Common myeloid progenitor, CD34-positive (primary cell): Measurements from ENCODE around the gene GNG12. TPM values are rescaled to one million over a fixed set of nuclear protein-coding genes. Genes with fewer than 3 reads are reported as not detected.
A peak's percentile ranks its signal among the peaks of the same experiment; 100 is the strongest.

Experiments
- CTCF ChIA-PET: fragments of 350-600 bp; sonication (Branson Sonifier 250); formaldehyde crosslinking; loops from one replicate; lab custom pipeline; 2021; ENCODE audit warnings: antibody characterized with exemption; lab: Charles Lee
- POLR2A ChIA-PET: fragments of 350-600 bp; sonication (Branson Sonifier 250); formaldehyde crosslinking; loops from one replicate; lab custom pipeline; 2021; ENCODE audit warnings: antibody characterized with exemption; lab: Charles Lee
- DNase-seq, 3 donors: peaks; one replicate each; pipeline versions ENCODE4 v3.0.0 to v3.0.0-alpha.2; 2013
- H3K27ac ChIP-seq, 2 experiments: 1 replicate in 1 of 2; 2 replicates in 1 of 2; pipeline ENCODE4 v1.7.0; 2013; ENCODE audit warnings: inconsistent platforms in 2 of 2, low read length in 2 of 2, mild to moderate bottlenecking in 2 of 2, low read depth in 1 of 2, moderate library complexity in 1 of 2; ENCODE audit not compliant: severe bottlenecking in 2 of 2, insufficient read depth in 1 of 2, poor library complexity in 1 of 2
- H3K27me3 ChIP-seq, 5 experiments: replicated peaks in 2 of 5; 1 replicate in 3 of 5; 2 replicates in 2 of 5; pipeline versions ENCODE4 v1.6.1 to v1.7.0; 2013; ENCODE audit warnings: low read length in 4 of 5, mild to moderate bottlenecking in 2 of 5, moderate library complexity in 2 of 5, inconsistent platforms in 1 of 5; ENCODE audit not compliant: insufficient read depth in 5 of 5, control insufficient read depth in 4 of 5
- H3K36me3 ChIP-seq, 4 experiments: 1 replicate in 2 of 4; 2 replicates in 2 of 4; pipeline versions ENCODE4 v1.6.1 to v1.7.0; 2013; ENCODE audit warnings: low read length in 3 of 4, control low read depth in 1 of 4, mild to moderate bottlenecking in 1 of 4; ENCODE audit not compliant: control insufficient read depth in 4 of 4, insufficient read depth in 4 of 4
- H3K4me1 ChIP-seq, 4 experiments: 1 replicate in 3 of 4; 2 replicates in 1 of 4; pipeline versions ENCODE4 v1.6.1 to v1.7.1; 2013; ENCODE audit warnings: low read length in 3 of 4, mild to moderate bottlenecking in 3 of 4, control low read depth in 1 of 4, inconsistent platforms in 1 of 4, moderate library complexity in 1 of 4; ENCODE audit not compliant: control insufficient read depth in 4 of 4, insufficient read depth in 4 of 4; ENCODE audit errors: control extremely low read depth in 1 of 4
- H3K4me3 ChIP-seq, 7 experiments: 1 replicate in 4 of 7; 2 replicates in 3 of 7; pipeline versions ENCODE4 v1.5.1 to v1.7.0; 2013; ENCODE audit warnings: mild to moderate bottlenecking in 7 of 7, low read length in 6 of 7, moderate library complexity in 6 of 7, inconsistent platforms in 2 of 7, low read depth in 2 of 7, control low read depth in 1 of 7; ENCODE audit not compliant: insufficient read depth in 4 of 7, control insufficient read depth in 1 of 7; ENCODE audit errors: extremely low read depth in 1 of 7
- H3K9me3 ChIP-seq, 5 experiments: 1 replicate in 4 of 5; 2 replicates in 1 of 5; pipeline versions ENCODE4 v1.6.1 to v1.7.1; 2013; ENCODE audit warnings: low read length in 4 of 5, mild to moderate bottlenecking in 2 of 5, inconsistent platforms in 1 of 5, low read depth in 1 of 5, moderate library complexity in 1 of 5; ENCODE audit not compliant: control insufficient read depth in 4 of 5, insufficient read depth in 2 of 5; ENCODE audit errors: control extremely low read depth in 1 of 5
- WGBS: methylation state at CpG from one replicate; pipeline ENCODE4 v1.1.5; 2013; ENCODE audit not compliant: insufficient coverage; 5-methylcytosine and 5-hydroxymethylcytosine counted together
- polyA plus RNA-seq: library from polyadenylated mRNA; unstranded; fragments of 120-200 nt; gene quantifications from one replicate; pipeline ENCODE4 v1.2.1, GENCODE V29; 2013

Gene GNG12
- polyA plus RNA-seq: not detected

- CTCF ChIA-PET: interaction anchor here (1.2 kb wide), 1 partner anchor 275 kb away, joined by 3 read pairs; no protein-coding TSS in a partner anchor
- Histone ChIP-seq H3K36me3 (no peaks in the 10 kb centered on the region), H3K27me3 (peaks cover 21 to 90% (median 48%) of the 10 kb centered on the region in 5 experiments), H3K4me1 (peaks cover 3 to 32% (median 30%) of the 10 kb centered on the region in 4 experiments), H3K4me3 (peak within 1 kb of the TSS; percentile 26 to 66 (median 54)), H3K9me3 (no peaks in the 10 kb centered on the region), H3K27ac (no peak within 1 kb of the TSS)
- under 1% methylated on average over 70 of the region's 94 CpGs for WGBS
- DNase-seq: peak in 2 of 3 donors; percentile 41 to 52
- POLR2A ChIA-PET: no interaction called here
Measured at GRCh38 chr1:67832737-67833601, at the start of gene GNG12. Gene GNG12 (minus strand): TSS chr1:67833467. CDS start chr1:67707686, 125,781 bp downstream.

- no peak for DNase-seq
- Histone ChIP-seq H3K27ac (no peak overlapping the region), H3K4me3 (no peak overlapping the region), H3K36me3 (no peaks in the 10 kb centered on the region), H3K4me1 (no peaks in the 10 kb centered on the region), H3K9me3 (no peaks in the 10 kb centered on the region), H3K27me3 (no peaks in the 10 kb centered on the region)
- POLR2A ChIA-PET: no interaction called here
- CTCF ChIA-PET: no interaction called here
Measured at GRCh38 chr1:67882196-67882958, 49.1 kb upstream of the GNG12 start.

GRCh38 chr1:67880056-67880601, 46.9 kb upstream of the GNG12 start:
- DNase-seq: no peak
- H3K27me3 ChIP-seq: peaks cover 0 to 1% (median 0%) of the 10 kb centered on the region in 5 experiments
- 88% methylated on average over 2 of the region's 3 CpGs for WGBS
- H3K4me3 ChIP-seq: no peak overlapping the region
- no peaks in the 10 kb centered on the region for H3K4me1 ChIP-seq
- CTCF ChIA-PET: no interaction called here
- H3K9me3 ChIP-seq: no peaks in the 10 kb centered on the region
- POLR2A ChIA-PET: interaction anchor here (0.6 kb wide), 1 partner anchor 1397 kb away, joined by 3 read pairs; no protein-coding TSS in a partner anchor
- no peaks in the 10 kb centered on the region for H3K36me3 ChIP-seq
- H3K27ac ChIP-seq: no peak overlapping the region

GRCh38 chr1:67879485-67879884, 46.2 kb upstream of the GNG12 start:
- H3K4me1 ChIP-seq: no peaks in the 10 kb centered on the region
- peaks cover 0 to 1% (median 0%) of the 10 kb centered on the region in 5 experiments for H3K27me3 ChIP-seq
- no peak for DNase-seq
- peaks cover 0 to 4% (median 0%) of the 10 kb centered on the region in 5 experiments for H3K9me3 ChIP-seq
- POLR2A ChIA-PET: interaction anchor here (0.6 kb wide), 1 partner anchor 1397 kb away, joined by 3 read pairs; no protein-coding TSS in a partner anchor
- no peak overlapping the region for H3K27ac ChIP-seq
- H3K4me3 ChIP-seq: no peak overlapping the region
- H3K36me3 ChIP-seq: no peaks in the 10 kb centered on the region
- WGBS: 80% methylated on average over 1 of the region's 1 CpG
- CTCF ChIA-PET: no interaction called here

- peaks cover 0 to 1% (median 0%) of the 10 kb centered on the region in 5 experiments for H3K27me3 ChIP-seq
- no peak overlapping the region for H3K4me3 ChIP-seq
- no peaks in the 10 kb centered on the region for H3K36me3 ChIP-seq
- no peaks in the 10 kb centered on the region for H3K4me1 ChIP-seq
- no peak overlapping the region for H3K27ac ChIP-seq
- ChIA-PET CTCF (no interaction called here), POLR2A (no interaction called here)
- no peak for DNase-seq
- WGBS: 100% methylated on average over 2 of the region's 2 CpGs
- peaks cover 0 to 5% (median 0%) of the 10 kb centered on the region in 5 experiments for H3K9me3 ChIP-seq
Measured at GRCh38 chr1:67874501-67875111, 41.3 kb upstream of the GNG12 start.

GRCh38 chr1:67869233-67869632, 36.0 kb upstream of the GNG12 start:
- DNase-seq: no peak
- POLR2A ChIA-PET: no interaction called here
- CTCF ChIA-PET: no interaction called here
- no peaks in the 10 kb centered on the region for H3K27me3 ChIP-seq
- WGBS: no CpG with 5 or more reads among the region's 1 CpG
- H3K4me1 ChIP-seq: no peaks in the 10 kb centered on the region
- H3K27ac ChIP-seq: no peak overlapping the region
- H3K36me3 ChIP-seq: no peaks in the 10 kb centered on the region
- H3K4me3 ChIP-seq: no peak overlapping the region
- no peaks in the 10 kb centered on the region for H3K9me3 ChIP-seq
